GM19467 (cell line): ENCODE results near the gene RAPGEFL1.
"Not testable (repeated sequence)": the region's sequence is repeated elsewhere in the genome, so short reads cannot be mapped to it uniquely, and the experiment has no call there.

Experiments
- ATAC-seq: cut with Tn5 transposase; IDR thresholded peaks from one replicate; pipeline ENCODE4 v1.9.1; 2021; ENCODE audit warnings: mild to moderate bottlenecking, moderate library complexity; ENCODE audit not compliant: unreplicated experiment

Gene RAPGEFL1

GRCh38 chr17:40173778-40174135, 3.5 kb upstream of the RAPGEFL1 start:
- no peak for ATAC-seq

- no peak for ATAC-seq
Observed at GRCh38 chr17:40174514-40174913, 2.8 kb upstream of the RAPGEFL1 start.

- ATAC-seq: no peak
Observed at GRCh38 chr17:40175928-40176753, 1.1 kb upstream of the RAPGEFL1 start.

- no peak for ATAC-seq
Observed at GRCh38 chr17:40176754-40177110, 538 bp upstream of the RAPGEFL1 start.

- no peak for ATAC-seq
Observed at GRCh38 chr17:40178021-40178601, 841 bp downstream of the RAPGEFL1 start.

GRCh38 chr17:40178660-40179059, 1.4 kb downstream of the RAPGEFL1 start:
- ATAC-seq: no peak

- ATAC-seq: no peak
Observed at GRCh38 chr17:40179923-40180659, 2.8 kb downstream of the RAPGEFL1 start.

GRCh38 chr17:40180694-40181093, 3.4 kb downstream of the RAPGEFL1 start:
- no peak for ATAC-seq

- ATAC-seq: no peak
Observed at GRCh38 chr17:40181205-40181604, 3.9 kb downstream of the RAPGEFL1 start.

GRCh38 chr17:40182606-40183005, 5.3 kb downstream of the RAPGEFL1 start:
- no peak for ATAC-seq

- ATAC-seq: no peak
Observed at GRCh38 chr17:40187238-40187637, 10.0 kb downstream of the RAPGEFL1 start.

GRCh38 chr17:40188694-40189093, 11.4 kb downstream of the RAPGEFL1 start:
- no peak for ATAC-seq

GRCh38 chr17:40190197-40191021, 13.1 kb downstream of the RAPGEFL1 start:
- no peak for ATAC-seq

GRCh38 chr17:40191237-40192208, 14.3 kb downstream of the RAPGEFL1 start:
- ATAC-seq: no peak

- ATAC-seq: no peak
Observed at GRCh38 chr17:40192961-40193360, 15.7 kb downstream of the RAPGEFL1 start.

GRCh38 chr17:40194821-40195220, 17.6 kb downstream of the RAPGEFL1 start:
- ATAC-seq: no peak

GRCh38 chr17:40197550-40197949, 20.3 kb downstream of the RAPGEFL1 start:
- ATAC-seq: no peak

GRCh38 chr17:40197965-40198456, 20.7 kb downstream of the RAPGEFL1 start:
- not testable (repeated sequence) for ATAC-seq

- ATAC-seq: no peak
Observed at GRCh38 chr17:40198576-40198975, 21.3 kb downstream of the RAPGEFL1 start.

GRCh38 chr17:40203131-40203530, 25.9 kb downstream of the RAPGEFL1 start:
- no peak for ATAC-seq
